Neural cell (in vitro differentiated cells): Measurements from ENCODE around the gene RPS2. TPM values are rescaled to one million over a fixed set of nuclear protein-coding genes. Genes with fewer than 3 reads are reported as not detected.

Experiments
- H2AFZ ChIP-seq: fragments of 200-600, 300-800 bp; sonication (generic), shearing (Covaris generic); 2 replicates; pipeline ENCODE4 v1.6.0; 2014; ENCODE audit warnings: low read depth, mild to moderate bottlenecking, antibody characterized with exemption, low read length, moderate library complexity
- H3F3A ChIP-seq: fragments of 200-600 bp; shearing (Covaris generic); 2 replicates; pipeline ENCODE4 v1.6.1; 2016; ENCODE audit warnings: mild to moderate bottlenecking, moderate library complexity, mixed read lengths, antibody characterized with exemption, low read length; ENCODE audit not compliant: insufficient read depth, poor library complexity, severe bottlenecking
- H3K27ac ChIP-seq: fragments of 200-600, 300-800 bp; sonication (generic), shearing (Covaris generic); 2 replicates; pipeline ENCODE4 v1.5.1; 2014; ENCODE audit warnings: mild to moderate bottlenecking, low read length, moderate library complexity
- H3K27me3 ChIP-seq: fragments of 300-800, 200-600 bp; sonication (generic), shearing (Covaris generic); 2 replicates; pipeline ENCODE4 v1.6.0; 2014; ENCODE audit warnings: mild to moderate bottlenecking, low read depth, low read length, moderate library complexity; ENCODE audit not compliant: insufficient read depth
- H3K36me3 ChIP-seq: fragments of 300-800, 200-600 bp; sonication (generic), shearing (Covaris generic); 2 replicates; pipeline ENCODE4 v1.5.1; 2014; ENCODE audit warnings: mild to moderate bottlenecking, antibody characterized with exemption, low read length, moderate library complexity; ENCODE audit not compliant: insufficient read depth
- H3K4me2 ChIP-seq: fragments of 300-800, 200-600 bp; sonication (generic), shearing (Covaris generic); 2 replicates; pipeline ENCODE4 v1.6.0; 2014; ENCODE audit warnings: mild to moderate bottlenecking, low read length
- H3K4me3 ChIP-seq: fragments of 300-800, 200-600 bp; sonication (generic), shearing (Covaris generic); 2 replicates; pipeline ENCODE4 v1.5.1; 2014; ENCODE audit warnings: mild to moderate bottlenecking, low read length, moderate library complexity
- H3K79me2 ChIP-seq: fragments of 200-600 bp; shearing (Covaris generic); replicated peaks from 2 replicates; pipeline ENCODE4 v1.6.0; 2014; ENCODE audit warnings: mild to moderate bottlenecking, low read length, moderate library complexity; ENCODE audit not compliant: insufficient read depth
- H3K9ac ChIP-seq: fragments of 300-800, 200-600 bp; sonication (generic), shearing (Covaris generic); 2 replicates; pipeline ENCODE4 v1.6.1; 2016; ENCODE audit warnings: mild to moderate bottlenecking, low read length, mixed read lengths
- H3K9me2 ChIP-seq: fragments of 200-600 bp; shearing (Covaris generic); 2 replicates; pipeline ENCODE4 v1.6.1; 2016; ENCODE audit warnings: mild to moderate bottlenecking, low read length, mixed read lengths; ENCODE audit not compliant: insufficient read depth
- H3K9me3 ChIP-seq: fragments of 200-600, 300-800 bp; sonication (generic), shearing (Covaris generic); 2 replicates; pipeline ENCODE4 v1.6.1; 2016; ENCODE audit warnings: mild to moderate bottlenecking, mixed run types, low read length, moderate library complexity, mixed read lengths
- H4K20me1 ChIP-seq: fragments of 200-600 bp; shearing (Covaris generic); 2 replicates; pipeline ENCODE4 v1.6.1; 2016; ENCODE audit warnings: mild to moderate bottlenecking, mixed run types; ENCODE audit not compliant: insufficient read depth
- CTCF ChIP-seq: fragments of 450-650 bp; IDR thresholded peaks from 2 replicates; pipeline ENCODE4 v1.5.1; 2014; ENCODE audit warnings: antibody characterized with exemption, mild to moderate bottlenecking, moderate library complexity; ENCODE audit not compliant: poor library complexity, severe bottlenecking
- EP300 ChIP-seq: fragments of 450-650 bp; conservative IDR thresholded peaks from 2 replicates; pipeline ENCODE4 v1.6.1; 2014; ENCODE audit warnings: antibody characterized with exemption, mild to moderate bottlenecking, moderate library complexity; ENCODE audit not compliant: poor library complexity, severe bottlenecking
- EZH2 ChIP-seq: fragments of 200-600, 300-800 bp; shearing (Covaris generic), sonication (generic); IDR thresholded peaks from 2 replicates; pipeline ENCODE4 v1.6.1; 2014; ENCODE audit warnings: antibody characterized with exemption, low read length, borderline replicate concordance, mild to moderate bottlenecking; ENCODE audit not compliant: insufficient read depth, poor library complexity, severe bottlenecking
- MXI1 ChIP-seq: fragments of 450-650 bp; conservative IDR thresholded peaks from 2 replicates; pipeline ENCODE4 v1.6.1; 2014; ENCODE audit warnings: antibody characterized with exemption, mild to moderate bottlenecking; ENCODE audit not compliant: poor library complexity, severe bottlenecking
- POLR2AphosphoS5 ChIP-seq: IDR thresholded peaks from 2 replicates; pipeline ENCODE4 v1.6.1; 2012
- RAD21 ChIP-seq: fragments of 450-650 bp; conservative IDR thresholded peaks from 2 replicates; pipeline ENCODE4 v1.6.1; 2014; ENCODE audit warnings: antibody characterized with exemption, mild to moderate bottlenecking, moderate library complexity
- SMC3 ChIP-seq: fragments of 450-650 bp; conservative IDR thresholded peaks from 2 replicates; pipeline ENCODE4 v1.6.1; 2014; ENCODE audit warnings: antibody characterized with exemption, mild to moderate bottlenecking, moderate library complexity; ENCODE audit not compliant: poor library complexity
- TAF1 ChIP-seq: IDR thresholded peaks from 2 replicates; pipeline ENCODE4 v1.6.1; 2012; ENCODE audit warnings: low read depth
- polyA plus RNA-seq: library from polyadenylated mRNA; depleted of rRNA; stranded (reverse); fragments of >200 nt; gene quantifications from 2 replicates; pipeline ENCODE4 v1.2.3, GENCODE V29; 2014
- TF ChIP-seq, protein P1 (sequence below): IDR thresholded peaks from 2 replicates; pipeline ENCODE4 v1.6.1; 2012; ENCODE audit warnings: borderline replicate concordance

RPS2 gene
- polyA plus RNA-seq, 1 donor from 2014 or later: 1,393 TPM

- Histone ChIP-seq H3K4me2 (no peak overlapping the region), H3K27me3 (no peaks in the 10 kb centered on the region), H4K20me1 (peaks cover 5% of the 10 kb centered on the region), H3K4me3 (no peak overlapping the region), H3F3A (no peaks in the 10 kb centered on the region), H3K36me3 (no peaks in the 10 kb centered on the region), H3K9ac (no peak overlapping the region), H3K27ac (no peak overlapping the region), H3K79me2 (peaks cover 46% of the 10 kb centered on the region), H3K9me3 (no peaks in the 10 kb centered on the region), H3K9me2 (no peaks in the 10 kb centered on the region), H2AFZ (no peak overlapping the region)
- TF ChIP-seq EZH2: no peak
- TF ChIP-seq MXI1: no peak
- TF ChIP-seq EP300: no peak
- TF ChIP-seq SMC3: no peak
- TF ChIP-seq, protein P1, sequence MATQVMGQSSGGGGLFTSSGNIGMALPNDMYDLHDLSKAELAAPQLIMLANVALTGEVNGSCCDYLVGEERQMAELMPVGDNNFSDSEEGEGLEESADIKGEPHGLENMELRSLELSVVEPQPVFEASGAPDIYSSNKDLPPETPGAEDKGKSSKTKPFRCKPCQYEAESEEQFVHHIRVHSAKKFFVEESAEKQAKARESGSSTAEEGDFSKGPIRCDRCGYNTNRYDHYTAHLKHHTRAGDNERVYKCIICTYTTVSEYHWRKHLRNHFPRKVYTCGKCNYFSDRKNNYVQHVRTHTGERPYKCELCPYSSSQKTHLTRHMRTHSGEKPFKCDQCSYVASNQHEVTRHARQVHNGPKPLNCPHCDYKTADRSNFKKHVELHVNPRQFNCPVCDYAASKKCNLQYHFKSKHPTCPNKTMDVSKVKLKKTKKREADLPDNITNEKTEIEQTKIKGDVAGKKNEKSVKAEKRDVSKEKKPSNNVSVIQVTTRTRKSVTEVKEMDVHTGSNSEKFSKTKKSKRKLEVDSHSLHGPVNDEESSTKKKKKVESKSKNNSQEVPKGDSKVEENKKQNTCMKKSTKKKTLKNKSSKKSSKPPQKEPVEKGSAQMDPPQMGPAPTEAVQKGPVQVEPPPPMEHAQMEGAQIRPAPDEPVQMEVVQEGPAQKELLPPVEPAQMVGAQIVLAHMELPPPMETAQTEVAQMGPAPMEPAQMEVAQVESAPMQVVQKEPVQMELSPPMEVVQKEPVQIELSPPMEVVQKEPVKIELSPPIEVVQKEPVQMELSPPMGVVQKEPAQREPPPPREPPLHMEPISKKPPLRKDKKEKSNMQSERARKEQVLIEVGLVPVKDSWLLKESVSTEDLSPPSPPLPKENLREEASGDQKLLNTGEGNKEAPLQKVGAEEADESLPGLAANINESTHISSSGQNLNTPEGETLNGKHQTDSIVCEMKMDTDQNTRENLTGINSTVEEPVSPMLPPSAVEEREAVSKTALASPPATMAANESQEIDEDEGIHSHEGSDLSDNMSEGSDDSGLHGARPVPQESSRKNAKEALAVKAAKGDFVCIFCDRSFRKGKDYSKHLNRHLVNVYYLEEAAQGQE: no peak
- no peak for TF ChIP-seq CTCF
- no peak for TF ChIP-seq POLR2AphosphoS5
- TF ChIP-seq RAD21: no peak
- no peak for TF ChIP-seq TAF1
Measured at GRCh38 chr16:2005646-2006045, 41.0 kb upstream of the RPS2 start.

GRCh38 chr16:2004795-2005517 lies 40.3 kb upstream of the RPS2 start:
- no peak overlapping the region for H3K4me3 ChIP-seq
- H4K20me1 ChIP-seq: peaks cover 5% of the 10 kb centered on the region
- H3K36me3 ChIP-seq: no peaks in the 10 kb centered on the region
- no peak overlapping the region for H2AFZ ChIP-seq
- no peak for TF ChIP-seq RAD21
- TF ChIP-seq MXI1: no peak
- TF ChIP-seq EP300: no peak
- no peak for TF ChIP-seq SMC3
- TF ChIP-seq TAF1: no peak
- no peak for TF ChIP-seq EZH2
- TF ChIP-seq, protein P1: no peak
- no peak for TF ChIP-seq POLR2AphosphoS5
- TF ChIP-seq CTCF: no peak
- no peaks in the 10 kb centered on the region for H3K9me3 ChIP-seq
- no peak overlapping the region for H3K27ac ChIP-seq
- no peak overlapping the region for H3K4me2 ChIP-seq
- no peaks in the 10 kb centered on the region for H3F3A ChIP-seq
- H3K27me3 ChIP-seq: no peaks in the 10 kb centered on the region
- H3K79me2 ChIP-seq: peaks cover 39% of the 10 kb centered on the region
- H3K9me2 ChIP-seq: no peaks in the 10 kb centered on the region
- no peak overlapping the region for H3K9ac ChIP-seq
